ENCODE results near the gene C21orf58. TPM values are rescaled to one million over a fixed set of nuclear protein-coding genes. Genes with fewer than 3 reads are reported as not detected.
A peak's percentile ranks its signal among the peaks of the same experiment; 100 is the strongest.

Gene C21orf58
- total RNA-seq, 4 donors from 2014 or later: 0.44 to 2.4 (median 0.91) TPM

GRCh38 chr21:46286648-46287002 lies 37.0 kb downstream of the C21orf58 start:
- ATAC-seq (ENCODE audit: low FRiP score) (no peak), DNase-seq (ENCODE audit: low spot score) (no peak)
- no peak for TF ChIP-seq CTCF (IDR thresholded peaks at IDR 0.05)

GRCh38 chr21:46285761-46286647 lies 37.7 kb downstream of the C21orf58 start, which contains the start of gene YBEY:
YBEY (plus strand) TSS chr21:46286342; CDS start chr21:46286914, 572 bp downstream.
- ATAC-seq (ENCODE audit: low FRiP score): peak; percentile 97
- DNase-seq (ENCODE audit: low spot score): peak; percentile 37
- no peak for TF ChIP-seq CTCF (IDR thresholded peaks at IDR 0.05)

- no peak for DNase-seq (ENCODE audit: low spot score)
- TF ChIP-seq CTCF (IDR thresholded peaks at IDR 0.05): no peak
- ATAC-seq (ENCODE audit: low FRiP score): no peak
Measured at GRCh38 chr21:46285206-46285661, 38.4 kb downstream of the C21orf58 start, which contains the start of gene MCM3AP. MCM3AP (minus strand) TSS chr21:46285611; CDS start chr21:46285286, 325 bp downstream.

- TF ChIP-seq CTCF (IDR thresholded peaks at IDR 0.05): no peak
- DNase-seq (ENCODE audit: low spot score) (no peak), ATAC-seq (ENCODE audit: low FRiP score) (no peak)
Measured at GRCh38 chr21:46284733-46285132, 38.9 kb downstream of the C21orf58 start.

- DNase-seq (ENCODE audit: low spot score) (no peak), ATAC-seq (ENCODE audit: low FRiP score) (no peak)
- TF ChIP-seq CTCF (IDR thresholded peaks at IDR 0.05): no peak
Measured at GRCh38 chr21:46284077-46284644, 39.5 kb downstream of the C21orf58 start.

GRCh38 chr21:46274797-46275390 lies 48.8 kb downstream of the C21orf58 start:
- TF ChIP-seq CTCF (IDR thresholded peaks at IDR 0.05): no peak
- ATAC-seq (ENCODE audit: low FRiP score) (no peak), DNase-seq (ENCODE audit: low spot score) (no peak)
